ENCODE data around the gene RNPEPL1. TPM values are rescaled to one million over a fixed set of nuclear protein-coding genes. Genes with fewer than 3 reads are reported as not detected.

RNPEPL1 gene
- total RNA-seq, 1 donor from 2014 or later: 22.7 TPM

GRCh38 chr2:240628808-240629618 lies 60.7 kb downstream of the RNPEPL1 start:
- Mint-ChIP-seq H3K4me3 (ENCODE audit: unreplicated experiment) (no peak overlapping the region), H3K4me1 (ENCODE audit: low read depth, unreplicated experiment) (no peaks in the 10 kb centered on the region)
- no peak for DNase-seq (ENCODE audit: low read depth)

GRCh38 chr2:240629619-240629967 lies 61.3 kb downstream of the RNPEPL1 start:
- FAIRE-seq (no peak), DNase-seq (ENCODE audit: low read depth) (no peak)
- Mint-ChIP-seq H3K4me1 (ENCODE audit: low read depth, unreplicated experiment) (no peaks in the 10 kb centered on the region), H3K36me3 (ENCODE audit: low read depth, unreplicated experiment) (no peaks in the 10 kb centered on the region), H3K9me3 (ENCODE audit: unreplicated experiment) (peaks cover 18% of the 10 kb centered on the region), H3K4me3 (ENCODE audit: unreplicated experiment) (no peak overlapping the region), H3K27ac (ENCODE audit: unreplicated experiment) (no peak overlapping the region), H3K27me3 (ENCODE audit: low read depth, unreplicated experiment) (peaks cover 23% of the 10 kb centered on the region)
- peaks cover 13% of the 10 kb centered on the region for H3K9me3 ChIP-seq (ENCODE audit: insufficient read depth, low read depth, low read length)
- no peaks in the 10 kb centered on the region for H3K79me2 ChIP-seq (ENCODE audit: insufficient read depth, low read length)
- H3K4me3 ChIP-seq (ENCODE audit: insufficient read depth, low read depth, low read length): no peak overlapping the region
- peaks cover 8% of the 10 kb centered on the region for H3K4me1 ChIP-seq (ENCODE audit: insufficient read depth, low read length)
- H3K27ac ChIP-seq (ENCODE audit: low read depth, low read length): no peak overlapping the region
- no peak overlapping the region for H3K4me2 ChIP-seq (ENCODE audit: low read length)
- no peaks in the 10 kb centered on the region for H4K20me1 ChIP-seq (ENCODE audit: insufficient read depth, low read length)
- no peak overlapping the region for H2AFZ ChIP-seq (ENCODE audit: low read depth, low read length)
- H3K36me3 ChIP-seq (ENCODE audit: insufficient read depth, low read length): no peaks in the 10 kb centered on the region
- no peak overlapping the region for H3K9ac ChIP-seq (ENCODE audit: low read length)
- no peaks in the 10 kb centered on the region for H3K27me3 ChIP-seq (ENCODE audit: insufficient read depth, low read length)
- TF ChIP-seq, protein P1, sequence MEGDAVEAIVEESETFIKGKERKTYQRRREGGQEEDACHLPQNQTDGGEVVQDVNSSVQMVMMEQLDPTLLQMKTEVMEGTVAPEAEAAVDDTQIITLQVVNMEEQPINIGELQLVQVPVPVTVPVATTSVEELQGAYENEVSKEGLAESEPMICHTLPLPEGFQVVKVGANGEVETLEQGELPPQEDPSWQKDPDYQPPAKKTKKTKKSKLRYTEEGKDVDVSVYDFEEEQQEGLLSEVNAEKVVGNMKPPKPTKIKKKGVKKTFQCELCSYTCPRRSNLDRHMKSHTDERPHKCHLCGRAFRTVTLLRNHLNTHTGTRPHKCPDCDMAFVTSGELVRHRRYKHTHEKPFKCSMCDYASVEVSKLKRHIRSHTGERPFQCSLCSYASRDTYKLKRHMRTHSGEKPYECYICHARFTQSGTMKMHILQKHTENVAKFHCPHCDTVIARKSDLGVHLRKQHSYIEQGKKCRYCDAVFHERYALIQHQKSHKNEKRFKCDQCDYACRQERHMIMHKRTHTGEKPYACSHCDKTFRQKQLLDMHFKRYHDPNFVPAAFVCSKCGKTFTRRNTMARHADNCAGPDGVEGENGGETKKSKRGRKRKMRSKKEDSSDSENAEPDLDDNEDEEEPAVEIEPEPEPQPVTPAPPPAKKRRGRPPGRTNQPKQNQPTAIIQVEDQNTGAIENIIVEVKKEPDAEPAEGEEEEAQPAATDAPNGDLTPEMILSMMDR (IDR thresholded peaks at IDR 0.05; ENCODE audit: insufficient read depth, low read depth, low read length): no peak
- no peak for TF ChIP-seq EZH2 (IDR thresholded peaks at IDR 0.05; ENCODE audit: insufficient read depth, low read length)

More at GRCh38 chr2:240628808-240629618, 60.7 kb downstream of the RNPEPL1 start:
- Histone ChIP-seq H3K9me3 (ENCODE audit: insufficient read depth, low read depth, low read length) (peaks cover 9% of the 10 kb centered on the region), H3K36me3 (ENCODE audit: insufficient read depth, low read length) (no peaks in the 10 kb centered on the region), H4K20me1 (ENCODE audit: insufficient read depth, low read length) (no peaks in the 10 kb centered on the region), H3K27ac (ENCODE audit: low read depth, low read length) (no peak overlapping the region), H3K79me2 (ENCODE audit: insufficient read depth, low read length) (no peaks in the 10 kb centered on the region), H3K4me2 (ENCODE audit: low read length) (no peak overlapping the region), H2AFZ (ENCODE audit: low read depth, low read length) (no peak overlapping the region), H3K27me3 (ENCODE audit: insufficient read depth, low read length) (no peaks in the 10 kb centered on the region), H3K4me1 (ENCODE audit: insufficient read depth, low read length) (peaks cover 8% of the 10 kb centered on the region), H3K9ac (ENCODE audit: low read length) (no peak overlapping the region), H3K4me3 (ENCODE audit: insufficient read depth, low read depth, low read length) (no peak overlapping the region)
- Mint-ChIP-seq H3K9me3 (ENCODE audit: unreplicated experiment) (peaks cover 12% of the 10 kb centered on the region), H3K27ac (ENCODE audit: unreplicated experiment) (no peak overlapping the region), H3K36me3 (ENCODE audit: low read depth, unreplicated experiment) (no peaks in the 10 kb centered on the region), H3K27me3 (ENCODE audit: low read depth, unreplicated experiment) (peaks cover 19% of the 10 kb centered on the region)
- TF ChIP-seq, protein P1 (IDR thresholded peaks at IDR 0.05; ENCODE audit: insufficient read depth, low read depth, low read length): no peak
- TF ChIP-seq EZH2 (IDR thresholded peaks at IDR 0.05; ENCODE audit: insufficient read depth, low read length): no peak
- no peak for FAIRE-seq
